ENCODE results near the gene ISLR.

ISLR gene

DNA sequence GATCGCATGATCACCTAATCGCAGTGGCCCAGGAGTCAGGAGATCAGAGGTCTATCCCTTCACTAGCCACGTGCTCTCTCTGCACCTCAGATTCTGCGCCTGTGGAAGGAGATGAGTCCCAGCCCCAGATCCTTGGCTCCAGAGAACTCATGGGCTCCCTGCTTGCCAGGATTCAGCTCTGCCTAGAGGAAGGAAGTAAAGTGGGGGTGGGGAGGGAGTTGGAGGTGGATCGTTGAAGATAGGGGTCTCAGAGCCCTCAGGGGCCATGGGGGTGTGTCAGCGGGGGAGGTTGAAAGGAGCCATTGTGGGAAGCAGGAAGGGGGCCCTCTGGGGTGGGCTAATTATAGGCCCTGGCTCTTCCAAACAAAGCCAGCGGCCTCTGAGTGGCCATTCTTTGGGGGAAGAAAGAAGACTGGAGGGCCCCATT is 40.4 kb downstream of the ISLR start:
- TF ChIP-seq, protein P1, sequence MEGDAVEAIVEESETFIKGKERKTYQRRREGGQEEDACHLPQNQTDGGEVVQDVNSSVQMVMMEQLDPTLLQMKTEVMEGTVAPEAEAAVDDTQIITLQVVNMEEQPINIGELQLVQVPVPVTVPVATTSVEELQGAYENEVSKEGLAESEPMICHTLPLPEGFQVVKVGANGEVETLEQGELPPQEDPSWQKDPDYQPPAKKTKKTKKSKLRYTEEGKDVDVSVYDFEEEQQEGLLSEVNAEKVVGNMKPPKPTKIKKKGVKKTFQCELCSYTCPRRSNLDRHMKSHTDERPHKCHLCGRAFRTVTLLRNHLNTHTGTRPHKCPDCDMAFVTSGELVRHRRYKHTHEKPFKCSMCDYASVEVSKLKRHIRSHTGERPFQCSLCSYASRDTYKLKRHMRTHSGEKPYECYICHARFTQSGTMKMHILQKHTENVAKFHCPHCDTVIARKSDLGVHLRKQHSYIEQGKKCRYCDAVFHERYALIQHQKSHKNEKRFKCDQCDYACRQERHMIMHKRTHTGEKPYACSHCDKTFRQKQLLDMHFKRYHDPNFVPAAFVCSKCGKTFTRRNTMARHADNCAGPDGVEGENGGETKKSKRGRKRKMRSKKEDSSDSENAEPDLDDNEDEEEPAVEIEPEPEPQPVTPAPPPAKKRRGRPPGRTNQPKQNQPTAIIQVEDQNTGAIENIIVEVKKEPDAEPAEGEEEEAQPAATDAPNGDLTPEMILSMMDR (IDR thresholded peaks at IDR 0.05; ENCODE audit: low read length), result no peak
- no peak for TF ChIP-seq EZH2 (IDR thresholded peaks at IDR 0.05; ENCODE audit: borderline replicate concordance, low read length)
- H3K79me2 ChIP-seq (ENCODE audit: insufficient read depth, low read length), result no peaks in the 10 kb centered on the region
- no peaks in the 10 kb centered on the region for H3K9me3 ChIP-seq (ENCODE audit: low read length)
- H3F3A ChIP-seq (ENCODE audit: insufficient read depth, low read length), result no peaks in the 10 kb centered on the region
- no peaks in the 10 kb centered on the region for H3K4me1 ChIP-seq (ENCODE audit: insufficient read depth, low read length, severe bottlenecking)
- no peak overlapping the region for H3K4me3 ChIP-seq (ENCODE audit: low read depth, low read length, poor library complexity, severe bottlenecking)
- H3K36me3 ChIP-seq (ENCODE audit: insufficient read depth, low read length), result no peaks in the 10 kb centered on the region
- H3K9me2 ChIP-seq (ENCODE audit: low read depth, low read length), result no peaks in the 10 kb centered on the region
- no peak overlapping the region for H2AFZ ChIP-seq (ENCODE audit: low read length)
- peaks cover 14% of the 10 kb centered on the region for H3K27me3 ChIP-seq (ENCODE audit: insufficient read depth, low read length)
- H3K4me2 ChIP-seq (ENCODE audit: low read length), result no peak overlapping the region
- H3K9ac ChIP-seq (ENCODE audit: low read length), result no peak overlapping the region
- H4K20me1 ChIP-seq (ENCODE audit: insufficient read depth, low read length), result no peaks in the 10 kb centered on the region
- no peak overlapping the region for H3K27ac ChIP-seq (ENCODE audit: low read depth, low read length, poor library complexity, severe bottlenecking)

DNA sequence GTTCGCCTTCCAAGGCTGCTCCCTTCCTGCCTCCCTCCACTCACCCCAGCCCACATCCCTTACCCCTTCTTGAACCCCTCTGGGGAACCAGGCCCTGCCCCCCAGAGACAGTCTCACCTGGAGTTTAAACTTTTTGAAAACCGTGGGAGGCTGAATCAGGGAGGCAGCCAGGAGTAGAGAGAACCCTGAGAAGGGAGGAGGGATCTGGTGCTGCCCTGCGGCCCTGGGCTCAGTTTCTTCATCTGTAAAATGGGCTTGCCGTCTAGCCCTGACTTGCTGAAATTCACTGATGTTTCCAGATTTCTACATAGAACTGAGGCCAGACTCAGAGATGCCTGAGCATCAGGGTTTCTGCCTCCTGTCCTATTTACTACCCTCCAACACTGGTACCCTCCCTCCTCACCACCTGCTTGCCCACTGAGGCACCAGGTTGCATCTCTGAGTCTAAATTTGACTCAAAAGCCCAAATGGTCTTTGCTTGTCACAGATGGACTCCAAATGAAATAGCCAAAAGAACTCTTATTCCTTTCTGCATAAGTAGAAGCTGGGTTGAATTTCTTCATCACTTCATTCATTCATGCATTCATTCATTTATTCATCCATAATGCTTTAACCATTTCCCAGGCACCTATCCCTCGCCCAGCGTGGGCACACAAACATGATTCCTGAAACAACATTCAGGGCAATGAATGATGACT is 41.0 kb downstream of the ISLR start:
- Histone ChIP-seq H3K79me2 (ENCODE audit: insufficient read depth, low read length) (no peaks in the 10 kb centered on the region), H3K4me1 (ENCODE audit: insufficient read depth, low read length, severe bottlenecking) (no peaks in the 10 kb centered on the region), H3K36me3 (ENCODE audit: insufficient read depth, low read length) (no peaks in the 10 kb centered on the region), H2AFZ (ENCODE audit: low read length) (no peak overlapping the region), H3K9me3 (ENCODE audit: low read length) (no peaks in the 10 kb centered on the region), H3K4me2 (ENCODE audit: low read length) (no peak overlapping the region), H3K9me2 (ENCODE audit: low read depth, low read length) (no peaks in the 10 kb centered on the region), H3K4me3 (ENCODE audit: low read depth, low read length, poor library complexity, severe bottlenecking) (no peak overlapping the region), H3K27ac (ENCODE audit: low read depth, low read length, poor library complexity, severe bottlenecking) (no peak overlapping the region), H3K9ac (ENCODE audit: low read length) (no peak overlapping the region), H3F3A (ENCODE audit: insufficient read depth, low read length) (no peaks in the 10 kb centered on the region), H3K27me3 (ENCODE audit: insufficient read depth, low read length) (peaks cover 14% of the 10 kb centered on the region), H4K20me1 (ENCODE audit: insufficient read depth, low read length) (no peaks in the 10 kb centered on the region)
- TF ChIP-seq EZH2 (IDR thresholded peaks at IDR 0.05; ENCODE audit: borderline replicate concordance, low read length), result no peak
- TF ChIP-seq, protein P1 (IDR thresholded peaks at IDR 0.05; ENCODE audit: low read length), result no peak

GRCh38 chr15:74215958-74216357 is 42.4 kb downstream of the ISLR start:
- H3K27ac ChIP-seq (ENCODE audit: low read depth, low read length, poor library complexity, severe bottlenecking), result no peak overlapping the region
- TF ChIP-seq, protein P1 (IDR thresholded peaks at IDR 0.05; ENCODE audit: low read length), result no peak
- no peak for TF ChIP-seq EZH2 (IDR thresholded peaks at IDR 0.05; ENCODE audit: borderline replicate concordance, low read length)
- no peaks in the 10 kb centered on the region for H3K9me2 ChIP-seq (ENCODE audit: low read depth, low read length)

More at GRCh38 chr15:74215958-74216357, 42.4 kb downstream of the ISLR start:
- Histone ChIP-seq H3K27me3 (ENCODE audit: insufficient read depth, low read length) (peaks cover 14% of the 10 kb centered on the region), H3K4me3 (ENCODE audit: low read depth, low read length, poor library complexity, severe bottlenecking) (no peak overlapping the region), H3K9me3 (ENCODE audit: low read length) (no peaks in the 10 kb centered on the region), H3F3A (ENCODE audit: insufficient read depth, low read length) (no peaks in the 10 kb centered on the region), H3K9ac (ENCODE audit: low read length) (no peak overlapping the region), H3K36me3 (ENCODE audit: insufficient read depth, low read length) (no peaks in the 10 kb centered on the region), H2AFZ (ENCODE audit: low read length) (no peak overlapping the region), H4K20me1 (ENCODE audit: insufficient read depth, low read length) (no peaks in the 10 kb centered on the region), H3K4me1 (ENCODE audit: insufficient read depth, low read length, severe bottlenecking) (no peaks in the 10 kb centered on the region), H3K79me2 (ENCODE audit: insufficient read depth, low read length) (no peaks in the 10 kb centered on the region), H3K4me2 (ENCODE audit: low read length) (no peak overlapping the region)
